ENCODE data around the gene EFNA4.

DNA sequence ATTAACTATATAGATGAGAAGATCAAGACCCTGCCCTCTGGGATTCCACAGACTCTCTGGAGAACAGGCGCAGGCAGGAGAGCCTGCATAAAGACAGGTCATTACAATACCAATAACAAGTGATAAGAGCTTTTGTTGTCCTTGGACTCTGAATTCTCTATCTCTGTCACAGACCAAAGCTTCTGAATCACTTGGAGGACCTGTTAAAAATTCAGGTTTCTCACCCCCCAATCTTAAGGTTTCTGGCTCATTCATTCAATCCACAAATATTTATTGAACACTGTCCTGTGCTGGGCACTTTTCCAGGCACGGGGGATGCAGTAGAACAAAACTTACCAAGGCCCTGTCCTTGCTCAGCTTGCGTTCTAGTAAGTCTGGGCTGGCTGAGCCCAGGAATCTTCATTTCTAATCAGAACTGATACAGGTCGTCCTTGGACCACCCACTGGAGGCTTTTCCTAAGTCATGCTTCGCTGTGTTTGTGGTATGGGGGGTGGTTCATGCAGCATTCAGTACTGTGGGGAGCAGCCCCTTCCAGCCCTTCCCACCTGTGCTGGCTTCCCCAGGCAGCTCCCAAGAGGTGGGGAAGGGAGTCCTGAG, 1.4 kb downstream of the EFNA4 start:
- no peak for TF ChIP-seq TARDBP (IDR thresholded peaks at IDR 0.05)
- TF ChIP-seq L3MBTL2 (conservative IDR thresholded peaks at IDR 0.05): no peak
- TF ChIP-seq FOXK2 (IDR thresholded peaks at IDR 0.05): no peak
- no peak for TF ChIP-seq SP1 (IDR thresholded peaks at IDR 0.05)
- no peak for TF ChIP-seq SUZ12 (IDR thresholded peaks at IDR 0.05)
- TF ChIP-seq, protein P1, sequence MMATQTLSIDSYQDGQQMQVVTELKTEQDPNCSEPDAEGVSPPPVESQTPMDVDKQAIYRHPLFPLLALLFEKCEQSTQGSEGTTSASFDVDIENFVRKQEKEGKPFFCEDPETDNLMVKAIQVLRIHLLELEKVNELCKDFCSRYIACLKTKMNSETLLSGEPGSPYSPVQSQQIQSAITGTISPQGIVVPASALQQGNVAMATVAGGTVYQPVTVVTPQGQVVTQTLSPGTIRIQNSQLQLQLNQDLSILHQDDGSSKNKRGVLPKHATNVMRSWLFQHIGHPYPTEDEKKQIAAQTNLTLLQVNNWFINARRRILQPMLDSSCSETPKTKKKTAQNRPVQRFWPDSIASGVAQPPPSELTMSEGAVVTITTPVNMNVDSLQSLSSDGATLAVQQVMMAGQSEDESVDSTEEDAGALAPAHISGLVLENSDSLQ (IDR thresholded peaks at IDR 0.05): no peak
- no peak for TF ChIP-seq CTBP1 (IDR thresholded peaks at IDR 0.05; ENCODE audit: borderline replicate concordance)
- no peak for TF ChIP-seq ELF4 (IDR thresholded peaks at IDR 0.05)
- TF ChIP-seq FOXA1 (IDR thresholded peaks at IDR 0.05): no peak

Data from HEK293T (cell line).